Ishikawa (cell line): ENCODE measurements around the gene SAP130.

Experiments used
- CEBPB ChIP-seq: IDR thresholded peaks from 2 replicates; pipeline ENCODE4 v1.6.1; 2012
- CREB1 ChIP-seq: IDR thresholded peaks from 2 replicates; pipeline ENCODE4 v1.6.1; 2012; ENCODE audit warnings: low read depth
- EGR1 ChIP-seq: IDR thresholded peaks from 2 replicates; pipeline ENCODE4 v1.6.1; 2012
- EP300 ChIP-seq: IDR thresholded peaks from 2 replicates; pipeline ENCODE4 v1.6.1; 2012; ENCODE audit warnings: borderline replicate concordance
- MAX ChIP-seq: IDR thresholded peaks from 2 replicates; pipeline ENCODE4 v1.6.1; 2012
- NFIC ChIP-seq: IDR thresholded peaks from 2 replicates; pipeline ENCODE4 v1.6.1; 2012
- RAD21 ChIP-seq: IDR thresholded peaks from 2 replicates; pipeline ENCODE4 v1.6.1; 2012; ENCODE audit warnings: low read depth
- REST ChIP-seq: IDR thresholded peaks from 2 replicates; pipeline ENCODE4 v1.6.1; 2012; ENCODE audit warnings: low read depth, mild to moderate bottlenecking
- TAF1 ChIP-seq: IDR thresholded peaks from 2 replicates; pipeline ENCODE4 v1.6.1; 2012; ENCODE audit warnings: low read depth, mild to moderate bottlenecking
- TCF12 ChIP-seq: IDR thresholded peaks from 2 replicates; pipeline ENCODE4 v1.6.1; 2012; ENCODE audit warnings: low read depth
- YY1 ChIP-seq: IDR thresholded peaks from 2 replicates; pipeline ENCODE4 v1.6.1; 2012; ENCODE audit warnings: low read depth
- ZBTB7A ChIP-seq: IDR thresholded peaks from 2 replicates; pipeline ENCODE4 v1.6.1; 2012; ENCODE audit warnings: low read depth
- TF ChIP-seq, protein P1 (sequence below): IDR thresholded peaks from 2 replicates; pipeline ENCODE4 v1.6.1; 2012

DNA sequence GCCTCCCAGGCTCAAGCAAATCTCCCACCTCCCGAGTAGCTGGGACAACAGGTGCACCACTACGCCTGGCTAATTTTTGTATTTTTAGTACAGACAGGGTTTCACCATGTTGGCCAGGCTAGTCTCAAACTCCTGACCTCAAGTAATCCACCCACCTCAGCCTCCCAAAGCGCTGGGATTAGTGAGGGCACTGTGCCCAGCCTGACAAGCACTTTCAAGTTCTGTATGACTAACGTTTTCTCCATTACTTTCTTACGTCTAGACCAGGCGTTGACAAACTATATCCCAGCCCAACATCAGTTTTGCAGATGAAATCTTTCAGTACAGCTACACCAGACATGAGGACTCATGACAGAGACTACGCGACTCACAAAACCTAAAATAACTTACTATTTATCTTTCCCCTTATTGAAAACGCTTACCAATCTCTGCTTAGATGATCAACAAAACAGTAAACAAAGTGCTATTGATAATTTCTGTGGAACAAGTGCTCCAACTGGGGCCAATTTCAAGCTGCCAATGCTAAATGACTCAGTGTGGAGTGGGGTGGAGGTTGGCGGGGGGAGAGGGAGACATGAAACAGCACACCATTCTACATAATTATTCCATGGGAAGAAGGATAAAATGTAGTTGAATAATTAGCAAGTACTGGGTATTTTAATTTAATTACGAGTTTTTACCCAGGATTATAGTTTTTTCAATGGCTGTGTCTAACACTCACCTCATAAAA, 59.1 kb downstream of the SAP130 start:
- TF ChIP-seq EP300, result no peak
- TF ChIP-seq NFIC, result no peak
- TF ChIP-seq TAF1, result no peak
- TF ChIP-seq TCF12, result no peak
- TF ChIP-seq RAD21, result no peak
- no peak for TF ChIP-seq EGR1
- no peak for TF ChIP-seq CREB1
- no peak for TF ChIP-seq ZBTB7A
- TF ChIP-seq MAX, result no peak
- TF ChIP-seq, protein P1, sequence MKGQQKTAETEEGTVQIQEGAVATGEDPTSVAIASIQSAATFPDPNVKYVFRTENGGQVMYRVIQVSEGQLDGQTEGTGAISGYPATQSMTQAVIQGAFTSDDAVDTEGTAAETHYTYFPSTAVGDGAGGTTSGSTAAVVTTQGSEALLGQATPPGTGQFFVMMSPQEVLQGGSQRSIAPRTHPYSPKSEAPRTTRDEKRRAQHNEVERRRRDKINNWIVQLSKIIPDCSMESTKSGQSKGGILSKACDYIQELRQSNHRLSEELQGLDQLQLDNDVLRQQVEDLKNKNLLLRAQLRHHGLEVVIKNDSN, result no peak
- TF ChIP-seq CEBPB, result no peak
- TF ChIP-seq REST, result no peak
- TF ChIP-seq YY1, result no peak
